Measurements from ENCODE around the gene DOC2A. TPM values are rescaled to one million over a fixed set of nuclear protein-coding genes. Genes with fewer than 3 reads are reported as not detected.
A peak's percentile ranks its signal among the peaks of the same experiment; 100 is the strongest.

DOC2A gene
- total RNA-seq, 4 donors from 2014 or later: 7.2 to 28.8 (median 9.7) TPM

DNA sequence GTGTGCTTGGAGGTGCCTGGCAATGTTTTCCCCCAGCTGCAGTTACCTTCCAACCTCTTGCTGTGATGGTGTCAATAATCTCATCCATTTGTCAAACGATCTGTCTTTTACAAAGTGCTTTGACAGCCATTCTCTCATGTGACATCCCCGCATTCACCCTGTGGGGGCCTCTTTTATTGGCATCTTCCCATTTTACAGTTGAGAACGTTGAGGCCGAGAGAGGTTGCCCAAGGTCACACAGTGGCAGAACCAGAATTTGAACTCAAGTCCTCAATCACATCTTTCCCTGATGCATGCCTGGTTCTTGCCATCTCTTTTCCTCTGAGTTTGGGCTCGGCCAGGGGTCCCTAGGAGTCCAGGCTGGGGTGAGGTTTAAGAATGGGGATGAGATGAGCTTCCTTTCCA lies 35.7 kb downstream of the DOC2A start:
- Histone ChIP-seq H3K4me3 (peak overlapping the region; percentile 66 to 99 (median 86)), H3K9me3 (no peaks in the 10 kb centered on the region), H3K27me3 (no peaks in the 10 kb centered on the region), H3K4me1 (peaks cover 21 to 32% (median 25%) of the 10 kb centered on the region in 4 donors), H3K27ac (peak overlapping the region; percentile 23 to 95 (median 94)), H3K36me3 (peaks cover 0 to 19% (median 3%) of the 10 kb centered on the region in 4 donors)
- intact Hi-C loops (cut with DNase I; ENCODE audit: low total_unique reads): no loop called here
- 63% methylated on average over 5 of the region's 5 CpGs; no CpG with 5 or more reads in 1 of the 2 donors for WGBS, 2 donors (ENCODE audit: low coverage in 1 of 2)
- in situ Hi-C loops (cut with MboI; ENCODE audit: low pct_ligation_motif_present in 1 of 4, low pct_unique_long_range_greater_than_20kb in 1 of 4, low sequenced_read_pairs in 3 of 4): no loop called here
- TF ChIP-seq POLR2A (IDR thresholded peaks at IDR 0.05): no peak
- TF ChIP-seq EP300 (IDR thresholded peaks at IDR 0.05; ENCODE audit: low read depth): no peak
- no peak for TF ChIP-seq CTCF (IDR thresholded peaks at IDR 0.05)
- no peak for TF ChIP-seq POLR2AphosphoS5 (IDR thresholded peaks at IDR 0.05)
- DNase-seq: no peak

DNA sequence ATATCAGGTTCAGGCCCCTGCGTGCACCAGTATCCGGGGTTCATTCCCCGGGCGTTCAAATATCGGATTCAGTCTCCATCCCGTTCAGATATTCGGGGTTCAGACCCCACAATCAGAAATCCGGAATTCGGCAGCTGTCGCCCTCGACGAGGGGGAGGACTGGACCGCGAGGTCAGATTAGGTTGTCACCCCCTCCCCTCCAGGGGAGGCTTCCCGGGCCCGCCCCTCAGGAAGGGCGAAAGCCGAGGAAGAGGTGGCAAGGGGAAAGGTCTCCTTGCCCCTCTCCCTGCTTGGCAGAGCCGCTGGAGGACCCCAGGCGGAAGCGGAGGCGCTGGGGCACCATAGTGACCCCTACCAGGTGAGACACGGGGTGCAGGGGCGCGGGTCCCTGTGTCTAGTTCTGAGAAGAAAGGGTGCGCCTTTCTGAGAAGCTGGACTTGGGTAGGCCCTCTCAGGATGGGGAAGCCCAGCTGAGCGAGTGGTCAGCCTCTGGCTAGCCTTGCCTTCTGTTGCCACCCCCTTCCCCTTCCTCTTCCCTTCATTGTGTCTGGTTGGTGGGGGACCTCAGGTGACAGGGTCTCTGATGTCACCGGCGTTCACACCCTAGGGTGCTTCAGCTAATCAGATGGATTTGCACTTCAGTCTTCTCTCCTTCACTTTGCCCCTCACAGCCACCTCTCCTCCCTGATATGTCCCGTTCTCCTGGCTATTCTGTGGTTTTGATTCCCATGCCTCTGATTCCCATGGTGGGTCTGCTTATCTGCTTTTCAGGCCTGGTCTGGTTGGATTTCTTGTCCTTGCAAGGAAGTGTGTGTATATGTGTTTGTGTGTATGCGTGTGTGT lies 36.3 kb downstream of the DOC2A start:
- no peaks in the 10 kb centered on the region for H3K27me3 ChIP-seq
- 2 to 20% methylated on average over 1 to 31 of the region's 31 CpGs for WGBS, 2 donors (ENCODE audit: low coverage in 1 of 2)
- intact Hi-C loops (cut with DNase I; ENCODE audit: low total_unique reads) (no loop called here), in situ Hi-C loops (cut with MboI; ENCODE audit: low pct_ligation_motif_present in 1 of 4, low pct_unique_long_range_greater_than_20kb in 1 of 4, low sequenced_read_pairs in 3 of 4) (no loop called here)
- peak; percentile 35 for DNase-seq
- H3K4me3 ChIP-seq: peak overlapping the region; percentile 66 to 99 (median 86)
- peak overlapping the region; percentile 92 to 95 (median 94) for H3K27ac ChIP-seq
- peaks cover 0 to 15% (median 3%) of the 10 kb centered on the region in 4 donors for H3K36me3 ChIP-seq
- H3K9me3 ChIP-seq: no peaks in the 10 kb centered on the region
- peaks cover 21 to 32% (median 25%) of the 10 kb centered on the region in 4 donors for H3K4me1 ChIP-seq
- TF ChIP-seq POLR2AphosphoS5 (IDR thresholded peaks at IDR 0.05) (peak in 1 of 3 donors; percentile 16), EP300 (IDR thresholded peaks at IDR 0.05; ENCODE audit: low read depth) (no peak)

DNA sequence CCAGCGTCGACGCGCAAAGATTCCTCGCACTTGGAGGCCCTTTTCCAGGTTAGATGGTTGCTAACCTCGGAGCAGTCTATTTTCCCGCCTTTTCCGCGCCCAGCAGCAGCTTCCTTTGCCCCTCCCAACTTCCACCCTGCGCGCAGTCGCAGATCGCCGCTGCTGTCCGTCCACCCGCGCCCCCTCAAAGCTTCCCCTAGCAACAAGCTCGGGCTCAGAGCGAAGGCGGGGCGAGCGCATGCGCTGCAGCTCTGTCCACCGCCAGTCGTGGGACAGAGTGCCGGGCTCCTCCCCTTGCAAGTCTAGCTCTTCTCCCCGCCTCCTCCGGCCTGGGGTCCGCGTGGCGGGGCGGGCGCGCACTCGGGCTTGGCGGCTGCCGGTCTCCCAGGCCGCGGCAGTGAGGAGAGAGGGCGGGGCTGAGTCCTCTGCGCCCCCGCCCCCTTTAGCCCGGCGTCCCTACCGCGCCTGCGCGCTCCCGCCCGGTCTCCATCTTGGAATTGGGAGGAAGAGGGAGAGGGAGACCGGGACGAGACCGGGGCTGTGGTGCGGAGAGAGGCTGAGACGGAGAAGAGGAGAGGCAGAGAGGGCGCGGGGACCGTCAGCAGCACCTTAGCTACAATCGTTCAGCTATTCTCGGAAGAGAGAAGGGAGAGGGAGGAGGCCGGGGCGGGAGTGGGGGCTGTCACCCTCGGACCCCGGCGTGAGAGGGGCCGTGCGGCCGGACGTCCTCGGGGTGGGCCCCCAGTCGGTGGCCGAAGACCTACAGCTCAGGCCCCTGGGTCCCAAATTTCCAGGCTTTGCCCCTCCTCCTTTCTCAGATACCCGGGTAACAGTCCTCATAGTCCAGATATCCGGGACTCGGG lies 37.2 kb downstream of the DOC2A start, which contains the start of gene TAOK2:
TAOK2 (plus strand) TSS at position 485 of the 863 bp plus-strand sequence. CDS start 3,905 bp downstream, outside the sequence.
- peaks cover 21 to 32% (median 25%) of the 10 kb centered on the region in 4 donors for H3K4me1 ChIP-seq
- peak within 1 kb of the TSS; percentile 92 to 95 (median 94) for H3K27ac ChIP-seq
- peak within 1 kb of the TSS; percentile 66 to 99 (median 86) for H3K4me3 ChIP-seq
- H3K36me3 ChIP-seq: peaks cover 0 to 11% (median 3%) of the 10 kb centered on the region in 4 donors
- in situ Hi-C loops (cut with MboI; ENCODE audit: low pct_ligation_motif_present in 1 of 4, low pct_unique_long_range_greater_than_20kb in 1 of 4, low sequenced_read_pairs in 3 of 4) (no loop called here), intact Hi-C loops (cut with DNase I; ENCODE audit: low total_unique reads) (no loop called here)
- H3K9me3 ChIP-seq: no peaks in the 10 kb centered on the region
- TF ChIP-seq POLR2AphosphoS5 (IDR thresholded peaks at IDR 0.05) (peak; percentile 82 to 92 (median 92)), CTCF (IDR thresholded peaks at IDR 0.05) (no peak), POLR2A (IDR thresholded peaks at IDR 0.05) (peak; percentile 85), EP300 (IDR thresholded peaks at IDR 0.05; ENCODE audit: low read depth) (no peak)
- WGBS, 2 donors (ENCODE audit: low coverage in 1 of 2): 0 to 5% methylated on average over 3 to 65 of the region's 75 CpGs
- DNase-seq: peak; percentile 98
- H3K27me3 ChIP-seq: no peaks in the 10 kb centered on the region

DNA sequence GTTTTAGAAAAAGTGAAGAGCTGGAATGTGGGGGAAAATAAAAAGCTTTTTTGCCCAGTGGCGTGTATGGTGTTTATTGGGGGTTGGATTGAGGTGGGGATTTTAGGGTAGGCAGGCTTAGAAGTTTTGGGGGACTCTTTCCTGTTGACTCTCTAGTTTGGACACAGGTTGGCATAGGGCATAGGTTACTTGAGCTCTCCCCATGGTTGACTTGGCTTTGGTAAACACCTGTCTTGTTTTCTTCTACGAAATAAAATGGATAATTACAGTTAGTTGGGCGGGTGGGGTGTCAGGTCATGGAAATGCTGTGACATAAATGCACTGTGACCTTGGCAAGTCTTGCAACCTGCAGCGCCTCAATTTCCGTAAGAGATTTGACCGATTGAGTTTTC lies 37.8 kb downstream of the DOC2A start:
- Histone ChIP-seq H3K9me3 (no peaks in the 10 kb centered on the region), H3K4me1 (peaks cover 21 to 32% (median 25%) of the 10 kb centered on the region in 4 donors), H3K4me3 (peak overlapping the region in 1 of 4 donors; percentile 99), H3K36me3 (peaks cover 0 to 12% (median 5%) of the 10 kb centered on the region in 4 donors), H3K27ac (peak overlapping the region; percentile 92 to 95 (median 94)), H3K27me3 (no peaks in the 10 kb centered on the region)
- no peak for DNase-seq
- in situ Hi-C loops (cut with MboI; ENCODE audit: low pct_ligation_motif_present in 1 of 4, low pct_unique_long_range_greater_than_20kb in 1 of 4, low sequenced_read_pairs in 3 of 4) (no loop called here), intact Hi-C loops (cut with DNase I; ENCODE audit: low total_unique reads) (no loop called here)
- no peak for TF ChIP-seq EP300 (IDR thresholded peaks at IDR 0.05; ENCODE audit: low read depth)
- 60 to 80% methylated on average over 2 to 6 of the region's 6 CpGs for WGBS, 2 donors (ENCODE audit: low coverage in 1 of 2)
